HCT116 (cell line): ENCODE data around the gene HBG2. TPM values are rescaled to one million over a fixed set of nuclear protein-coding genes. Genes with fewer than 3 reads are reported as not detected.

Experiments
- ATAC-seq: fragments of 200-7000 bp; cut with Tn5 transposase; 2 replicates; pipeline ENCODE4 v1.9.1; 2020; ENCODE audit warnings: mild to moderate bottlenecking, moderate library complexity
- BruUV-seq: library from RNA; stranded (reverse); fragments of 400-500 nt; replicated peaks from 2 replicates; lab custom pipeline; 2021; lab: Mats Ljungman, UMichigan
- CTCF ChIA-PET: fragments of 300-600 bp; sonication (Branson Sonifier 250); formaldehyde crosslinking; loops from one replicate; lab custom pipeline; 2021; ENCODE audit warnings: antibody characterized with exemption; lab: Charles Lee
- POLR2A ChIA-PET: fragments of 300-600, 350-600 bp; sonication (Branson Sonifier 250); formaldehyde crosslinking; loops from one replicate; lab custom pipeline; 2021; ENCODE audit warnings: antibody characterized with exemption; lab: Charles Lee
- RAD21 ChIA-PET, 2 experiments: fragments of 300-600 bp; sonication (Branson Sonifier 250); formaldehyde crosslinking; loops; one replicate each; lab custom pipeline; 2023; ENCODE audit warnings: low total read pairs in 2 of 2; ENCODE audit not compliant: uncharacterized antibody in 2 of 2, unreplicated experiment in 2 of 2, low non-redundant PET in 1 of 2; lab: Charles Lee
- DNase-seq: peaks from one replicate; pipeline ENCODE4 v3.0.0-alpha.2; 2010; ENCODE audit warnings: low read depth, low spot score
- H2AFZ ChIP-seq: fragments of 200-600 bp; shearing (Covaris generic), sonication (generic); 2 replicates; pipeline ENCODE4 v1.6.1; 2017; ENCODE audit warnings: low read depth, mixed run types, mixed read lengths, antibody characterized with exemption, low read length; ENCODE audit not compliant: poor library complexity, severe bottlenecking
- H3K27ac ChIP-seq: 2 replicates; pipeline ENCODE4 v1.5.1; 2012; ENCODE audit warnings: low read depth, low read length
- H3K27me3 ChIP-seq: fragments of 200-600 bp; sonication (generic); 2 replicates; pipeline ENCODE4 v1.6.1; 2016; ENCODE audit warnings: mixed run types, low read length, mixed read lengths; ENCODE audit not compliant: insufficient read depth
- H3K36me3 ChIP-seq, 2 experiments: fragments of 200-500 bp in 1 of 2; fragments of 200-600 bp in 1 of 2; sonication (Bioruptor generic) in 1 of 2; sonication (generic) in 1 of 2; 2 replicates each; pipeline versions ENCODE4 v1.5.1 to v1.6.1; 2014 to 2016; ENCODE audit warnings: low read length in 2 of 2, inconsistent platforms in 1 of 2, mixed read lengths in 1 of 2, mixed run types in 1 of 2; ENCODE audit not compliant: insufficient read depth in 2 of 2, control insufficient read depth in 1 of 2
- H3K4me1 ChIP-seq, 2 experiments: fragments of 200-600 bp in 1 of 2; sonication (generic) in 1 of 2; 2 replicates each; pipeline versions ENCODE4 v1.5.1 to v1.6.1; 2012 to 2017; ENCODE audit warnings: low read length in 2 of 2, inconsistent platforms in 1 of 2, mild to moderate bottlenecking in 1 of 2, mixed read lengths in 1 of 2, mixed run types in 1 of 2, moderate library complexity in 1 of 2; ENCODE audit not compliant: insufficient read depth in 2 of 2, control insufficient read depth in 1 of 2
- H3K4me2 ChIP-seq: fragments of 200-600 bp; sonication (generic); 2 replicates; pipeline ENCODE4 v1.6.1; 2017; ENCODE audit warnings: mixed run types, low read length, mixed read lengths
- H3K4me3 ChIP-seq, 2 experiments: fragments of 200-600 bp in 1 of 2; sonication (generic) in 1 of 2; replicated peaks in 1 of 2; 2 replicates each; pipeline ENCODE4 v1.5.1; 2011 to 2016; ENCODE audit warnings: low read length in 2 of 2, control low read depth in 1 of 2, low read depth in 1 of 2, mild to moderate bottlenecking in 1 of 2, mixed read lengths in 1 of 2, mixed run types in 1 of 2
- H3K79me2 ChIP-seq: fragments of 200-600 bp; sonication (generic); 2 replicates; pipeline ENCODE4 v1.6.1; 2017; ENCODE audit warnings: mild to moderate bottlenecking, mixed run types, low read length, moderate library complexity, mixed read lengths; ENCODE audit not compliant: insufficient read depth
- H3K9ac ChIP-seq: fragments of 200-600 bp; sonication (generic); 2 replicates; pipeline ENCODE4 v1.6.1; 2016; ENCODE audit warnings: low read length, mixed read lengths
- H3K9me2 ChIP-seq: fragments of 200-600 bp; sonication (generic), shearing (Covaris generic); 2 replicates; pipeline ENCODE4 v1.6.1; 2017; ENCODE audit warnings: mixed run types, mild to moderate bottlenecking, moderate library complexity; ENCODE audit not compliant: insufficient read depth
- H3K9me3 ChIP-seq, 2 experiments: fragments of 200-500 bp in 1 of 2; fragments of 200-600 bp in 1 of 2; sonication (Bioruptor generic) in 1 of 2; sonication (generic) in 1 of 2; 2 replicates each; pipeline ENCODE4 v1.6.1; 2014 to 2017; ENCODE audit warnings: low read length in 2 of 2, mixed read lengths in 2 of 2, inconsistent platforms in 1 of 2, low read depth in 1 of 2, mild to moderate bottlenecking in 1 of 2, mixed run types in 1 of 2, moderate library complexity in 1 of 2; ENCODE audit not compliant: control insufficient read depth in 1 of 2, insufficient read depth in 1 of 2
- H4K20me1 ChIP-seq: fragments of 200-600 bp; sonication (generic), shearing (Covaris generic); 2 replicates; pipeline ENCODE4 v1.6.1; 2017; ENCODE audit warnings: mixed run types, mild to moderate bottlenecking, moderate library complexity; ENCODE audit not compliant: insufficient read depth
- CBX3 ChIP-seq: IDR thresholded peaks from 2 replicates; pipeline ENCODE4 v1.6.1; 2012; ENCODE audit warnings: low read depth
- EZH2 ChIP-seq: fragments of 200-600 bp; sonication (generic); IDR thresholded peaks from 2 replicates; pipeline ENCODE4 v1.6.1; 2017; ENCODE audit warnings: antibody characterized with exemption, mixed run types
- FOSL1 ChIP-seq: IDR thresholded peaks from 2 replicates; pipeline ENCODE4 v1.6.1; 2012; ENCODE audit warnings: low read depth
- POLR2AphosphoS5 ChIP-seq: IDR thresholded peaks from 2 replicates; pipeline ENCODE4 v1.6.1; 2011; ENCODE audit warnings: mild to moderate bottlenecking, low read depth, low read length, moderate library complexity
- YY1 ChIP-seq: IDR thresholded peaks from 2 replicates; pipeline ENCODE4 v1.6.1; 2011; ENCODE audit warnings: low read length, low read depth, moderate library complexity, mild to moderate bottlenecking; ENCODE audit not compliant: insufficient replicate concordance; ENCODE audit errors: extremely low read depth
- intact Hi-C: fragments of 100-400 bp; cut with micrococcal nuclease; formaldehyde crosslinking; loops from 2 replicates; pipeline ENCODE4 v1.10.0; 2022
- total RNA-seq: library from RNA; stranded (reverse); gene quantifications from one replicate; pipeline ENCODE4 v1.2.1, GENCODE V29; 2021; ENCODE audit not compliant: unreplicated experiment
- TF ChIP-seq, protein P1 (sequence below), 3 experiments: fragments of 200-600 bp in 1 of 3; sonication (generic) in 1 of 3; IDR thresholded peaks in 2 of 3; conservative IDR thresholded peaks in 1 of 3; 2 replicates each; pipeline ENCODE4 v1.5.1; 2012 to 2017; ENCODE audit warnings: low read depth in 2 of 3, low read length in 2 of 3, antibody characterized with exemption in 1 of 3, borderline replicate concordance in 1 of 3, control low read depth in 1 of 3, mild to moderate bottlenecking in 1 of 3, mixed read lengths in 1 of 3, mixed run types in 1 of 3, moderate library complexity in 1 of 3; ENCODE audit not compliant: insufficient read depth in 1 of 3

Gene HBG2
- total RNA-seq, 1 experiment from 2014 or later = 48.1 TPM

DNA sequence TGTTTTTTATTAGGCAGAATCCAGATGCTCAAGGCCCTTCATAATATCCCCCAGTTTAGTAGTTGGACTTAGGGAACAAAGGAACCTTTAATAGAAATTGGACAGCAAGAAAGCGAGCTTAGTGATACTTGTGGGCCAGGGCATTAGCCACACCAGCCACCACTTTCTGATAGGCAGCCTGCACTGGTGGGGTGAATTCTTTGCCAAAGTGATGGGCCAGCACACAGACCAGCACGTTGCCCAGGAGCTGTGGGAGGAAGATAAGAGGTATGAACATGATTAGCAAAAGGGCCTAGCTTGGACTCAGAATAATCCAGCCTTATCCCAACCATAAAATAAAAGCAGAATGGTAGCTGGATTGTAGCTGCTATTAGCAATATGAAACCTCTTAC is 29.1 kb downstream of the HBG2 start:
- H3K4me2 ChIP-seq = no peak overlapping the region
- H3K27me3 ChIP-seq = no peaks in the 10 kb centered on the region
- H3K9ac ChIP-seq = no peak overlapping the region
- no peaks in the 10 kb centered on the region for H4K20me1 ChIP-seq
- TF ChIP-seq, protein P1, sequence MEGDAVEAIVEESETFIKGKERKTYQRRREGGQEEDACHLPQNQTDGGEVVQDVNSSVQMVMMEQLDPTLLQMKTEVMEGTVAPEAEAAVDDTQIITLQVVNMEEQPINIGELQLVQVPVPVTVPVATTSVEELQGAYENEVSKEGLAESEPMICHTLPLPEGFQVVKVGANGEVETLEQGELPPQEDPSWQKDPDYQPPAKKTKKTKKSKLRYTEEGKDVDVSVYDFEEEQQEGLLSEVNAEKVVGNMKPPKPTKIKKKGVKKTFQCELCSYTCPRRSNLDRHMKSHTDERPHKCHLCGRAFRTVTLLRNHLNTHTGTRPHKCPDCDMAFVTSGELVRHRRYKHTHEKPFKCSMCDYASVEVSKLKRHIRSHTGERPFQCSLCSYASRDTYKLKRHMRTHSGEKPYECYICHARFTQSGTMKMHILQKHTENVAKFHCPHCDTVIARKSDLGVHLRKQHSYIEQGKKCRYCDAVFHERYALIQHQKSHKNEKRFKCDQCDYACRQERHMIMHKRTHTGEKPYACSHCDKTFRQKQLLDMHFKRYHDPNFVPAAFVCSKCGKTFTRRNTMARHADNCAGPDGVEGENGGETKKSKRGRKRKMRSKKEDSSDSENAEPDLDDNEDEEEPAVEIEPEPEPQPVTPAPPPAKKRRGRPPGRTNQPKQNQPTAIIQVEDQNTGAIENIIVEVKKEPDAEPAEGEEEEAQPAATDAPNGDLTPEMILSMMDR (IDR thresholded peaks at IDR 0.05 in 2 of 3, conservative IDR thresholded peaks at IDR 0.05 in 1 of 3; ENCODE audit: borderline replicate concordance in 1 of 3, insufficient read depth in 1 of 3, low read depth in 2 of 3, low read length in 2 of 3) = no peak
- TF ChIP-seq EZH2 (no peak), YY1 (no peak), POLR2AphosphoS5 (no peak), CBX3 (no peak), FOSL1 (no peak)
- BruUV-seq = no TSS peak
- no peaks in the 10 kb centered on the region for H3K9me2 ChIP-seq
- DNase-seq (no peak), ATAC-seq (no peak)
- H3K36me3 ChIP-seq = no peaks in the 10 kb centered on the region
- RAD21 ChIA-PET = no interaction called here
- no peaks in the 10 kb centered on the region for H3K4me1 ChIP-seq
- CTCF ChIA-PET = no interaction called here
- intact Hi-C loops = no loop called here
- H2AFZ ChIP-seq = no peak overlapping the region
- no peak overlapping the region for H3K27ac ChIP-seq
- POLR2A ChIA-PET = no interaction called here
- H3K9me3 ChIP-seq = no peaks in the 10 kb centered on the region
- H3K79me2 ChIP-seq = no peaks in the 10 kb centered on the region
- H3K4me3 ChIP-seq = no peak overlapping the region
